Suprapubic skin (tissue), 4 donors: ENCODE results near the gene C6orf118.

ENCODE experiments used
- CTCF ChIP-seq, 2 donors: fragments of 200-600 bp in 1 of 2; fragments of 450-650 bp in 1 of 2; sonication (generic) in 1 of 2; IDR thresholded peaks; one replicate each; pipeline ENCODE4 v1.5.1; 2016 to 2019; ENCODE audit warnings: antibody characterized with exemption in 2 of 2, mild to moderate bottlenecking in 1 of 2, moderate library complexity in 1 of 2
- EP300 ChIP-seq: sonication (generic); formaldehyde crosslinking; IDR thresholded peaks from one replicate; pipeline ENCODE4 v1.6.1; 2017; ENCODE audit warnings: antibody characterized with exemption
- POLR2A ChIP-seq, 2 donors: fragments of 450-650 bp; IDR thresholded peaks; one replicate each; pipeline ENCODE4 v1.6.1; 2017; ENCODE audit warnings: antibody characterized with exemption in 2 of 2, mild to moderate bottlenecking in 2 of 2, moderate library complexity in 2 of 2
- POLR2AphosphoS5 ChIP-seq, 3 donors: sonication (generic); formaldehyde crosslinking; IDR thresholded peaks; one replicate each; pipeline ENCODE4 v1.6.1; 2017; ENCODE audit warnings: antibody characterized with exemption in 3 of 3

GRCh38 chr6:165298875-165299274, 10.5 kb downstream of the C6orf118 start:
- TF ChIP-seq POLR2A (IDR thresholded peaks at IDR 0.05), result no peak
- no peak for TF ChIP-seq EP300
- TF ChIP-seq CTCF (IDR thresholded peaks at IDR 0.05), result no peak
- TF ChIP-seq POLR2AphosphoS5 (IDR thresholded peaks at IDR 0.05), result no peak
